Heart right ventricle (tissue), 16 donors: ENCODE results near the gene VSTM4. TPM values are rescaled to one million over a fixed set of nuclear protein-coding genes. Genes with fewer than 3 reads are reported as not detected.

Experiments
- ATAC-seq, 8 donors: fragments of 200-7000 bp; cut with Tn5 transposase; one replicate each; pipeline ENCODE4 v1.9.1; 2020; ENCODE audit warnings: mild to moderate bottlenecking in 8 of 8, moderate library complexity in 8 of 8, moderate number of reproducible peaks in 1 of 8
- DNase-seq, 2 donors: peaks; one replicate each; pipeline ENCODE4 v3.0.0-alpha.2; 2020
- H3K27ac ChIP-seq, 10 donors: fragments of 200-600 bp; sonication (generic) in 2 of 10; one replicate each; pipeline versions ENCODE4 v1.5.0 to v1.8.0; 2020 to 2022; ENCODE audit warnings: mild to moderate bottlenecking in 3 of 10
- H3K27me3 ChIP-seq, 7 donors: fragments of 200-600 bp; one replicate each; pipeline ENCODE4 v1.8.0; 2021 to 2022; ENCODE audit warnings: mild to moderate bottlenecking in 2 of 7
- H3K36me3 ChIP-seq, 9 donors: fragments of 200-600 bp; sonication (generic) in 1 of 9; one replicate each; pipeline versions ENCODE4 v1.5.0 to v1.8.0; 2020 to 2022; ENCODE audit warnings: mild to moderate bottlenecking in 2 of 9
- H3K4me1 ChIP-seq, 9 donors: fragments of 200-600 bp; sonication (generic) in 1 of 9; one replicate each; pipeline versions ENCODE4 v1.5.0 to v1.8.0; 2020 to 2022; ENCODE audit warnings: mild to moderate bottlenecking in 4 of 9
- H3K4me3 ChIP-seq, 10 donors: fragments of 200-600 bp; sonication (generic) in 2 of 10; one replicate each; pipeline versions ENCODE4 v1.5.0 to v1.8.0; 2020 to 2022; ENCODE audit warnings: mild to moderate bottlenecking in 7 of 10, moderate library complexity in 2 of 10
- H3K9me3 ChIP-seq, 11 donors: fragments of 200-600 bp in 10 of 11; sonication (generic) in 2 of 11; one replicate each; pipeline versions ENCODE4 v1.5.0 to v1.8.0; 2013 to 2022; ENCODE audit warnings: mild to moderate bottlenecking in 2 of 11, control low read depth in 1 of 11, moderate library complexity in 1 of 11
- WGBS, 2 donors: extraction: QIAGEN DNeasy Blood & Tissue Kit; methylation state at CpG; one replicate each; pipeline ENCODE4 v1.1.7; 2013; ENCODE audit warnings: inconsistent platforms in 1 of 2; 5-methylcytosine and 5-hydroxymethylcytosine counted together
- intact Hi-C, 10 donors: fragments of 100-400 bp; cut with DNase I; formaldehyde crosslinking; loops; one replicate each; pipeline versions ENCODE4 v1.11.1 to v1.14.2; 2022
- polyA plus RNA-seq, 2 donors: library from polyadenylated mRNA; stranded (reverse); fragments of 200-250 nt; gene quantifications; one replicate each; pipeline ENCODE4 v1.2.3, GENCODE V29; 2013
- total RNA-seq, 10 donors: library from RNA; stranded (reverse); fragmentation: NEBNext Ultra II Directional in 3 of 10; extraction: Animal tissue kit (Norgen Biotek cat#: 25700) in 3 of 10; gene quantifications; one replicate each; pipeline versions ENCODE4 v1.2.1 to v1.2.4, GENCODE V29; 2021 to 2023
- TF ChIP-seq, protein P1 (sequence below), 9 donors: fragments of 200-600 bp; sonication (generic) in 2 of 9; IDR thresholded peaks; one replicate each; pipeline versions ENCODE4 v1.5.0 to v1.8.0; 2021 to 2022; ENCODE audit warnings: antibody characterized with exemption in 9 of 9, mild to moderate bottlenecking in 5 of 9, moderate library complexity in 1 of 9
- donor health status: Arrhythmogenic right ventricular cardiomyopathy.
- donor health status: ischemic (EF 13 %, LVEDD 7.1; RV severe dilation, severe dysfunction).
- donor health status: healthy with polysubstance abuse.
- donor health status: DM: no; HTN: yes; CAD: no.
- donor health status: DM: no; HTN: no; CAD: no.
- donor health status: ischemic (EF 25% LVEDD 6.9; RV normal size, moderate dysfunction).
- donor health status: ischemic (EF 25% LVEDD 5.7; RV mildly dilated, moderate dysfunction).
- donor health status: healthy.
- donor health status: DM: yes; HTN: yes; CAD: no.
- donor health status: Ischemic cardiomyopathy.
- donor health status: ischemic (EF 35%, LVEDD 5.7; RV mildly dilated, moderate dysfunction).
- donor health status: nonischemic (EF 11% LVEDD 7.7; RV severe dilation, severe dysfunction).
- donor health status: DM: yes; HTN: yes; CAD: no.
- donor health status: PGD.
- donor health status: ischemic (EF 29% LVEDD 5.4; RV normal size, mild dysfunction).
- donor health status: nonischemic (EF 23%, LVEDD 6.1; RV moderate dilation, normal function).

VSTM4 gene
- total and polyA plus RNA-seq, 12 donors: 5.0 to 26.7 (median 16.3) TPM

DNA sequence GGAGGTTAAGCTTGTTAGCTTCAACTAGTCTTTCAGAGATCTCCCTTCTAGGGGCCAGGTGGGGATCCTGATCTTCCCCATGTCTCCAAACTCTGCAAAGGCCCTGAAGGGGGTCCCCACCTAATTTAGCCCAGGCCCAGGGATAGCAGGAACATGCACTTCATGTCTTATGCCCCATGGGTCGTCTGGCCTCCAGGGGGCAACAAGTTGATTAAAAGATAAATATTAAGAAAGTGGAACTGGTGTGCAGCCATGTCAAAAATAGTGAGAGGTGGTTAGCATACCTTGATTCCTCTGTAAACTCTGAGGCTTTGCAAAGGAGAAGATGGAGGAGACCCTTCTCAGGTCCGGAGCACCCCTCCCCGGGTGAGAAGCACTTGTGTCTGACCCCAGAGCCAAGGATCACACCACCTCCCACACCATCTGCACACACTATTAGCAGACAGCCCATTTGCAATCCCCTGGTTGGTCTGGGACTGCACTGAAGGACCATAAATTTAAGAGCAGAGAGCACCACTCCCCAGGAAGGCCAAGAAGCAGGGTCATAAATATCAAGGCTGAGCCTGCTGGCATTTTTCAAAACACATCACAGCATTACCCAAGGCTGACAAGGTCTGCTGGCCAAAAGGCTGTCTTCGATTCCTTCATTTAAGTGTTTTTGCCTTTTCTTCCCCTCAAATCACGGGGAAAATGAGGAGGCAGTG is 131.5 kb downstream of the VSTM4 start:
- intact Hi-C loops: loop anchor here in 8 of 10 donors (5.0 to 10.0 kb wide), 9 partner anchors 134 to 534 kb away; partner anchors contain the start of gene VSTM4 (in 2 of the 8)

DNA sequence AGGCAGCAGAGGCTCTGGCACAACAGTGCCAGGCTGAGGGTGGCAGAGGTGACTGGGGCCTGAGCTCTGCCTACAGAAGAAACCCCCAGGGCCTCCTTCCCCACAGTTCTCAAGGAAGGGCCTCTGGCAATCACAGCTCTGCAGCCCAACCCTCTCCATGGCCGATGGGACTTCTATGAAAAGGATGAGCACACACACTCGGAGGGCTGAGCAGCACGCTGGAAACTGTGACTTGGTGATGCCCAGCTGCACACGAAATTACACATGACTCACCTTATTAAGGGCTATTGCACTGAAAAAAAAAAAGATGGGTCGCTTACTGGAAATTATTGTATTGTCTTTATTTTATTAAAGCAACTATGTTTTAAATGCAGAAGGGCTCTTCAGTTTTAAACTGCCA is 132.7 kb downstream of the VSTM4 start:
- ATAC-seq (no peak), DNase-seq (no peak)
- Histone ChIP-seq H3K4me1 (peaks cover 0 to 8% (median 3%) of the 10 kb centered on the region in 9 donors), H3K4me3 (no peak overlapping the region), H3K36me3 (peaks cover 0 to 6% (median 0%) of the 10 kb centered on the region in 9 donors), H3K27me3 (no peaks in the 10 kb centered on the region), H3K9me3 (no peaks in the 10 kb centered on the region), H3K27ac (no peak overlapping the region)
- TF ChIP-seq, protein P1, sequence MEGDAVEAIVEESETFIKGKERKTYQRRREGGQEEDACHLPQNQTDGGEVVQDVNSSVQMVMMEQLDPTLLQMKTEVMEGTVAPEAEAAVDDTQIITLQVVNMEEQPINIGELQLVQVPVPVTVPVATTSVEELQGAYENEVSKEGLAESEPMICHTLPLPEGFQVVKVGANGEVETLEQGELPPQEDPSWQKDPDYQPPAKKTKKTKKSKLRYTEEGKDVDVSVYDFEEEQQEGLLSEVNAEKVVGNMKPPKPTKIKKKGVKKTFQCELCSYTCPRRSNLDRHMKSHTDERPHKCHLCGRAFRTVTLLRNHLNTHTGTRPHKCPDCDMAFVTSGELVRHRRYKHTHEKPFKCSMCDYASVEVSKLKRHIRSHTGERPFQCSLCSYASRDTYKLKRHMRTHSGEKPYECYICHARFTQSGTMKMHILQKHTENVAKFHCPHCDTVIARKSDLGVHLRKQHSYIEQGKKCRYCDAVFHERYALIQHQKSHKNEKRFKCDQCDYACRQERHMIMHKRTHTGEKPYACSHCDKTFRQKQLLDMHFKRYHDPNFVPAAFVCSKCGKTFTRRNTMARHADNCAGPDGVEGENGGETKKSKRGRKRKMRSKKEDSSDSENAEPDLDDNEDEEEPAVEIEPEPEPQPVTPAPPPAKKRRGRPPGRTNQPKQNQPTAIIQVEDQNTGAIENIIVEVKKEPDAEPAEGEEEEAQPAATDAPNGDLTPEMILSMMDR (IDR thresholded peaks at IDR 0.05): no peak
- intact Hi-C loops: loop anchor here in 8 of 10 donors (5.0 to 10.0 kb wide), 9 partner anchors 135 to 535 kb away; partner anchors contain the start of gene VSTM4 (in 2 of the 8)
- WGBS, 2 donors: 90 to 93% methylated on average over 5 of the region's 5 CpGs

More for the DNA sequence above, 131.5 kb downstream of the VSTM4 start:
- Histone ChIP-seq H3K4me3 (no peak overlapping the region), H3K27me3 (no peaks in the 10 kb centered on the region), H3K36me3 (peaks cover 0 to 6% (median 0%) of the 10 kb centered on the region in 9 donors), H3K4me1 (peaks cover 0 to 8% (median 3%) of the 10 kb centered on the region in 9 donors), H3K9me3 (no peaks in the 10 kb centered on the region), H3K27ac (no peak overlapping the region)
- TF ChIP-seq, protein P1 (IDR thresholded peaks at IDR 0.05): no peak
- 84% methylated on average over 5 of the region's 5 CpGs for WGBS, 2 donors
- ATAC-seq (no peak), DNase-seq (no peak)

DNA sequence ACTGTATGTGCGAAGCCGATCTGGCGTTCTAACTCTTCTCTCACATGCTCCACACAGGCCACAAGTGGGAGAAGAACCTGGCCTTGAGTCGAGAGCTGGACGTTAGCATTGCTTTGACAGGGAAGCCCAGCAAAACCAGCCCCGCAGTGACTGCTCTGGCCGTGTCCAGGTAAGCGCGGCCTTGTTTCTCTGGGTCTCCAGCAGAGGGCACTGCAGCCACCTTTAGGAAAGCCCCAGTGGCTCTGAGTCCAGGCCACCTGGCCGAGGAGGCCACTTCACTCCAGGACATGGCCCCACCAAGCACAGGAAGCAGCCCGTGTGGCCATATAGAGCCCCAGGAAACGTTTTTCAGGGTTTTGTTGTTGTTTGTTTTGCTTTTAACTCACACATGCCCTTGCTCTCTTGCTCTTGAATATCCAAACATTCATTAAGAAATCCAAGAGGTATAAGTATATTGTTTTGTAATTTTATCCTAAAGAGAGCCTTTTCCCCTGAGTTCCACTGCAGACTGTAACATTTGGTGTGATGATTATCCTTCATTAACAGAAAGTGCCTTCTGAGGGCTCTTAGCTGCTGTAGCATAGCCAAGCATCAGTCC is 133.9 kb downstream of the VSTM4 start:
- Histone ChIP-seq H3K4me1 (peaks cover 0 to 8% (median 3%) of the 10 kb centered on the region in 9 donors), H3K36me3 (peaks cover 0 to 11% (median 0%) of the 10 kb centered on the region in 9 donors), H3K9me3 (no peaks in the 10 kb centered on the region), H3K27ac (no peak overlapping the region), H3K27me3 (no peaks in the 10 kb centered on the region), H3K4me3 (no peak overlapping the region)
- TF ChIP-seq, protein P1 (IDR thresholded peaks at IDR 0.05): peak; percentile 78 to 92 (median 87)
- ATAC-seq: peak; percentile 73 to 93 (median 84)
- 26 to 28% methylated on average over 12 of the region's 12 CpGs for WGBS, 2 donors
- intact Hi-C loops: loop anchor here in 9 of 10 donors (1.0 to 10.0 kb wide), 17 partner anchors 136 to 536 kb away; partner anchors contain the start of gene VSTM4 (in 2 of the 9)
- DNase-seq: peak; percentile 50 to 66

DNA sequence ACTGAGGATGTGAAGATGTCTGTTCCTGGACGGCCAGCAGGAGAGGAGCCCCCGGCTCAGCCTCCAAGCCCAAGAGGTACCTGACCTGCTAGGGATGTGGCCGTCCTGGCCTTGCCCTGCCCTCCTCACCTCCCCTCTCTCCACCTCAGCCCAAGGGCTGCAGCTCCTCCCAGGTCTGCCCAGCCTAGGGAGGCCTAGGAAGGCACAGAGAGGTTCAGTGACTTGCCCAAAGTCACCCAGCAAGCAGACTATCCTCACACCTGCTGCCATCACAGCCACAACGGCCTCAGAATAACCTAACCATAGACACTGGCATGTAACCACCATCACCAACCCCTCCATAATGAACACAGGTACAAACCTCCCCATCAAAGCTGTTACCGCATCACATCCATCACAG is 137.0 kb downstream of the VSTM4 start:
- no peak for DNase-seq
- no peaks in the 10 kb centered on the region for H3K27me3 ChIP-seq
- no peaks in the 10 kb centered on the region for H3K9me3 ChIP-seq
- peaks cover 0 to 8% (median 3%) of the 10 kb centered on the region in 9 donors for H3K4me1 ChIP-seq
- no peak overlapping the region for H3K27ac ChIP-seq
- H3K36me3 ChIP-seq: peaks cover 0 to 16% (median 0%) of the 10 kb centered on the region in 9 donors
- WGBS, 2 donors: 89 to 91% methylated on average over 5 of the region's 5 CpGs
- no peak overlapping the region for H3K4me3 ChIP-seq
- no peak for ATAC-seq
- TF ChIP-seq, protein P1 (IDR thresholded peaks at IDR 0.05): no peak
- intact Hi-C loops: loop anchor here in 7 of 10 donors (2.0 to 10.0 kb wide), 7 partner anchors 182 to 539 kb away; no protein-coding TSS in a partner anchor
